ENCODE measurements around the gene SPANXN3.

GRCh38 chrX:143472347-143472938 lies 44.8 kb downstream of the SPANXN3 start:
- TF ChIP-seq CTCF (IDR thresholded peaks at IDR 0.05) (no peak), POLR2AphosphoS5 (IDR thresholded peaks at IDR 0.05) (no peak), POLR2A (IDR thresholded peaks at IDR 0.05) (no peak), EP300 (IDR thresholded peaks at IDR 0.05) (no peak)

Data from gastroesophageal sphincter (tissue), 3 donors.